Effector memory CD4-positive, alpha-beta T cell (primary cell): ENCODE measurements around the gene NEDD4.

Source experiments
- DNase-seq, 3 donors: peaks; one replicate each; pipeline ENCODE4 v3.0.0-alpha.2; 2020
- H3K27ac ChIP-seq: 2 replicates; pipeline ENCODE4 v1.7.0; 2013; ENCODE audit warnings: mild to moderate bottlenecking, low read length, moderate library complexity; ENCODE audit not compliant: insufficient read depth, poor library complexity, severe bottlenecking
- H3K27me3 ChIP-seq: replicated peaks from 2 replicates; pipeline ENCODE4 v1.7.0; 2013; ENCODE audit warnings: mild to moderate bottlenecking, low read length; ENCODE audit not compliant: insufficient read depth, control insufficient read depth, poor library complexity, severe bottlenecking
- H3K36me3 ChIP-seq: 2 replicates; pipeline ENCODE4 v1.7.0; 2013; ENCODE audit warnings: mild to moderate bottlenecking, low read length, moderate library complexity; ENCODE audit not compliant: control insufficient read depth, insufficient read depth
- H3K4me1 ChIP-seq: 2 replicates; pipeline ENCODE4 v1.7.0; 2013; ENCODE audit warnings: low read length, mild to moderate bottlenecking; ENCODE audit not compliant: control insufficient read depth, insufficient read depth, poor library complexity, severe bottlenecking
- H3K4me3 ChIP-seq: 2 replicates; pipeline ENCODE4 v1.7.0; 2013; ENCODE audit warnings: low read length, low read depth, mild to moderate bottlenecking; ENCODE audit not compliant: insufficient read depth, poor library complexity, severe bottlenecking
- H3K9me3 ChIP-seq: 2 replicates; pipeline ENCODE4 v1.7.0; 2013; ENCODE audit warnings: mild to moderate bottlenecking, low read length, moderate library complexity; ENCODE audit not compliant: control insufficient read depth

The NEDD4 gene

GRCh38 chr15:55902981-55903380 is 90.4 kb downstream of the NEDD4 start:
- Histone ChIP-seq H3K27me3 (no peaks in the 10 kb centered on the region), H3K4me3 (no peak overlapping the region), H3K36me3 (no peaks in the 10 kb centered on the region), H3K27ac (no peak overlapping the region), H3K9me3 (no peaks in the 10 kb centered on the region), H3K4me1 (no peaks in the 10 kb centered on the region)
- no peak for DNase-seq

GRCh38 chr15:55900019-55900418 is 93.4 kb downstream of the NEDD4 start:
- H3K27me3 ChIP-seq = no peaks in the 10 kb centered on the region
- no peak overlapping the region for H3K27ac ChIP-seq
- no peaks in the 10 kb centered on the region for H3K36me3 ChIP-seq
- H3K9me3 ChIP-seq = no peaks in the 10 kb centered on the region
- DNase-seq = no peak
- no peaks in the 10 kb centered on the region for H3K4me1 ChIP-seq
- H3K4me3 ChIP-seq = no peak overlapping the region

DNA sequence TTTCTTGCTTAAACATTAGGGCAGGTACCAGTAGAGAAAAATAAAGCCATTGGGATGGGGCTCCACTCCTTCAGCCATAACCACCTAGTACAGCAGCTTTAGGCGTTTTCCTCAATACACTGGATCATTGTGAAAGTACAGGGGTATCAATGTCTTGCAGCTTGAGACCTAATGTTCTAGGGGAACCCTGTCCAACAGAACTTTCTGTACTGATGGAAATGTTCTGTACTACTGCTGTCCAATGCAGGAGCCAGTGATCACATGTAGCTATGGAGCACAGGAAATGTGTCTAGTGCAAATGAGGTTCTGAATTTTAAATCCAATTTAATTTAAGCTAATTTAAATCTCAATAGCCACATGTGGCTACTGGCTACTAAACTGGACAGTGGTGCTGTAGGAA is 93.9 kb downstream of the NEDD4 start:
- no peaks in the 10 kb centered on the region for H3K4me1 ChIP-seq
- no peaks in the 10 kb centered on the region for H3K27me3 ChIP-seq
- no peaks in the 10 kb centered on the region for H3K36me3 ChIP-seq
- no peak for DNase-seq
- no peak overlapping the region for H3K27ac ChIP-seq
- no peak overlapping the region for H3K4me3 ChIP-seq
- H3K9me3 ChIP-seq = no peaks in the 10 kb centered on the region

DNA sequence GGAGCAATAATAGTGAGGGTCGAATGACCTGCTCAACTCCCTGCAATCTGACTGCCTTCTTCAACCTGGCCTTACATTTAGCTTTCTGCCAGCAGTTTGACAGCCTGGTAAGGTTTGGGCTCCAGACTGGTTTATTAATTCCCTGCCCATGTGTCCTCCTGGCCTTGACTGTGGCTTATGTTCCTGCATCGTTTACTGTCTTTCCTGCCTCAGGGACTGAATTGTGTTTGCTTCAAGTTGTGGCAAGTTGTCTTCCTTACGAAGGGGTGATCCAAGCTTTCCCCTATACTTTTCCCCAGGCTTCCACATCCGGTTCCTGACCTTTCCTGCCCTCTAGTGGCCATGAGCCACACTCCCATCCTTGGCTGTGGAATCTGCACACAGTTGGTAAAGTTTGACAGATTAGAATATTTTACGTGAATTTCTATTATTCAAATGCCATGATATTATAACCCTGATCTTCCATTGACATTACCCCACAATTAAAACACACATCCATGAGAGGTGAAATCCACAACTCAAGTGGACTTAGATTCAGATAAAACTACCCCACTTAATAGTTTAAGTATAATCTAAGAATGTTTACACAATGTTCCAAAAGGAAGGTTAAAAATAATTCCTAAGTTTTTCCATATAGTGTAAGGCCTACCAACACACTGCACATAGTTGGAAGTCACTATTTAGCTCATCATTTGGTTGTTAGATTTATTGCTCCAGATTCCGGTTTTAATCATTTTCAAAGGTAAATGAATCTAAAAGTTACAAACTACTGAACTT is 95.7 kb downstream of the NEDD4 start:
- Histone ChIP-seq H3K4me1 (no peaks in the 10 kb centered on the region), H3K27ac (no peak overlapping the region), H3K36me3 (no peaks in the 10 kb centered on the region), H3K4me3 (no peak overlapping the region), H3K27me3 (no peaks in the 10 kb centered on the region), H3K9me3 (no peaks in the 10 kb centered on the region)
- DNase-seq = no peak

DNA sequence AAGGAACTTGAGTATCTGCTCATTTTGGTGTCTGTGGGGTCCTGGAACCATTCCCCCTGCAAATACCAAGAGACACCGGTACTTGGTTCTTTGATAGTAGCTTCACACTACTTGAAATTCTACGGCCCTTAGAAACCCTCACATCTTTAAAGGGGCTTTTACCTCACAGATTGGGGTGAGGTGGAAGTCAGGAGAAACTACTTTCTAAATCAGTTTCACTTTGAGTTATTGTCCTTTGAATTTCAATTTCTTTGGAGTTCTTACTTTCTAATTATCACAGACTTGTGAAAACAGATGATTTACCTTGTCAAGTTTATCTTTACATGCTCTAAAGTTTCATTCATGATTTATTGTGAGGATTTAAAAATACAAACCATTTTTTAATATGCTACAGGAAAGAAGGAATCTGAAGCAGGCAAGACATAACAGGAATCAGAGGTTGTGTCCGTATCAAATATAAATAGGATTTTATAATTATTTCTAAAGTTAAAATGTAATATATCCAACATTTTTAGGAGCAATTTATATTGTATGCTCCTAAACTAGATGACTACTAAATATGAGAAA is 98.9 kb downstream of the NEDD4 start:
- Histone ChIP-seq H3K36me3 (no peaks in the 10 kb centered on the region), H3K4me3 (no peak overlapping the region), H3K4me1 (no peaks in the 10 kb centered on the region), H3K27ac (no peak overlapping the region), H3K27me3 (no peaks in the 10 kb centered on the region), H3K9me3 (no peaks in the 10 kb centered on the region)
- no peak for DNase-seq

DNA sequence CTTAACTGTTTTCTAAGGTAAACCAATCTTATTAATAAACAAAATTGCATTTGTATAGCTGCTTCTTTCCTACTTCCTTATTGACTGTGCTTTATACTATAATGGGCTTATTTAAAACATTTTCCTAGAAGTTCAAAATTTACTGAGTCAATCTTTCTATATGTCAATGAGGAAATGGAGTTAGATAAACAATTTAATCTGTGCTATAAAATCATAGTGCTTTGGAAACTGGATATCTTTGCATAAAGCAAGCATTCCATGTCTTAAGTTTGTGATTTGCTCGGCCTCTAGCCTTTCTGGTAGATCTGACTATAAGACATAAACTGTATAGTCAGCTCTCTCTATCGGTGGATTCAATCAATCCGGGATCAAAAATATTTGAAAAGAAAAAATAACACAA is 99.6 kb downstream of the NEDD4 start:
- no peak overlapping the region for H3K27ac ChIP-seq
- H3K4me1 ChIP-seq = no peaks in the 10 kb centered on the region
- no peaks in the 10 kb centered on the region for H3K36me3 ChIP-seq
- no peaks in the 10 kb centered on the region for H3K9me3 ChIP-seq
- no peaks in the 10 kb centered on the region for H3K27me3 ChIP-seq
- no peak overlapping the region for H3K4me3 ChIP-seq
- DNase-seq = no peak

GRCh38 chr15:55891196-55891595 is 102.2 kb downstream of the NEDD4 start:
- DNase-seq = no peak
- Histone ChIP-seq H3K27ac (no peak overlapping the region), H3K4me1 (no peaks in the 10 kb centered on the region), H3K27me3 (no peaks in the 10 kb centered on the region), H3K9me3 (no peaks in the 10 kb centered on the region), H3K4me3 (no peak overlapping the region), H3K36me3 (no peaks in the 10 kb centered on the region)

- DNase-seq = no peak
- H3K36me3 ChIP-seq = no peaks in the 10 kb centered on the region
- H3K4me1 ChIP-seq = no peaks in the 10 kb centered on the region
- H3K27ac ChIP-seq = no peak overlapping the region
- no peaks in the 10 kb centered on the region for H3K27me3 ChIP-seq
- no peaks in the 10 kb centered on the region for H3K9me3 ChIP-seq
- no peak overlapping the region for H3K4me3 ChIP-seq
These were observed 109.2 kb downstream of the NEDD4 start for GRCh38 chr15:55884223-55884622.

- Histone ChIP-seq H3K4me3 (no peak overlapping the region), H3K36me3 (no peaks in the 10 kb centered on the region), H3K27ac (no peak overlapping the region), H3K4me1 (no peaks in the 10 kb centered on the region), H3K9me3 (no peaks in the 10 kb centered on the region), H3K27me3 (no peaks in the 10 kb centered on the region)
- no peak for DNase-seq
These were observed 114.2 kb downstream of the NEDD4 start for GRCh38 chr15:55879181-55879580.

GRCh38 chr15:55873024-55873720 is 120.2 kb downstream of the NEDD4 start:
- Histone ChIP-seq H3K27ac (no peak overlapping the region), H3K4me3 (no peak overlapping the region), H3K36me3 (no peaks in the 10 kb centered on the region), H3K9me3 (no peaks in the 10 kb centered on the region), H3K4me1 (no peaks in the 10 kb centered on the region), H3K27me3 (no peaks in the 10 kb centered on the region)
- DNase-seq = no peak
